Activated gamma-delta T cell treated with Interleukin-2 at 50 U/mL for 16 hours (primary cell): ENCODE measurements around the gene LSMEM2.
"Not testable (repeated sequence)": the region's sequence is repeated elsewhere in the genome, so short reads cannot be mapped to it uniquely, and the experiment has no call there.

Experiments used
- DNase-seq: peaks from one replicate; pipeline ENCODE4 v3.0.0-alpha.2; 2020

LSMEM2 gene

GRCh38 chr3:50300681-50301254 lies 21.9 kb downstream of the LSMEM2 start:
- no peak for DNase-seq

GRCh38 chr3:50302095-50303012 lies 23.5 kb downstream of the LSMEM2 start:
- DNase-seq: no peak

- no peak for DNase-seq
These were observed 24.3 kb downstream of the LSMEM2 start, which contains the start of gene HYAL1 for GRCh38 chr3:50303013-50303815. Gene HYAL1, minus strand, starts transcription at chr3:50303574. Its CDS starts 618 bp downstream, at chr3:50302956.

- no peak for DNase-seq
These were observed 25.7 kb downstream of the LSMEM2 start for GRCh38 chr3:50304601-50305000.

- not testable (repeated sequence) for DNase-seq
These were observed 33.2 kb downstream of the LSMEM2 start for GRCh38 chr3:50312041-50312440.

- DNase-seq: no peak
These were observed 35.5 kb downstream of the LSMEM2 start for GRCh38 chr3:50314342-50314741.

- DNase-seq: no peak
These were observed 35.9 kb downstream of the LSMEM2 start for GRCh38 chr3:50314816-50315215.

- peak; percentile 78 for DNase-seq
These were observed 37.9 kb downstream of the LSMEM2 start for GRCh38 chr3:50316657-50317242.

- DNase-seq: no peak
These were observed 38.4 kb downstream of the LSMEM2 start for GRCh38 chr3:50317300-50317699.

GRCh38 chr3:50318163-50318562 lies 39.3 kb downstream of the LSMEM2 start:
- DNase-seq: no peak

GRCh38 chr3:50318615-50319014 lies 39.7 kb downstream of the LSMEM2 start:
- no peak for DNase-seq

GRCh38 chr3:50319181-50319893 lies 40.5 kb downstream of the LSMEM2 start:
- DNase-seq: no peak

GRCh38 chr3:50319894-50320625 lies 41.2 kb downstream of the LSMEM2 start:
- DNase-seq: no peak

GRCh38 chr3:50320853-50321335 lies 42.0 kb downstream of the LSMEM2 start:
- DNase-seq: peak; percentile 44

- peak; percentile 74 for DNase-seq
These were observed 42.6 kb downstream of the LSMEM2 start for GRCh38 chr3:50321336-50322114.

GRCh38 chr3:50322115-50322385 lies 43.2 kb downstream of the LSMEM2 start:
- no peak for DNase-seq

GRCh38 chr3:50322386-50323091 lies 43.7 kb downstream of the LSMEM2 start, which contains the start of gene HYAL2:
Gene HYAL2, minus strand, starts transcription at chr3:50322745. Its CDS starts 2,256 bp downstream, at chr3:50320489.
- DNase-seq: no peak

GRCh38 chr3:50323092-50323600 lies 44.3 kb downstream of the LSMEM2 start:
- DNase-seq: no peak

- no peak for DNase-seq
These were observed 44.8 kb downstream of the LSMEM2 start for GRCh38 chr3:50323614-50324199.
